Measurements from ENCODE around the gene SLC1A3.

SLC1A3 gene

GRCh38 chr5:36632363-36632664 lies 25.9 kb downstream of the SLC1A3 start:
- no peak for TF ChIP-seq FOXK2 (IDR thresholded peaks at IDR 0.05)
- no peak for TF ChIP-seq L3MBTL2 (conservative IDR thresholded peaks at IDR 0.05)
- no peak for TF ChIP-seq LEF1 (IDR thresholded peaks at IDR 0.05; ENCODE audit: borderline replicate concordance)
- TF ChIP-seq ARNT (IDR thresholded peaks at IDR 0.05) = no peak
- TF ChIP-seq CTBP1 (IDR thresholded peaks at IDR 0.05; ENCODE audit: borderline replicate concordance) = no peak
- no peak for TF ChIP-seq BHLHE40 (IDR thresholded peaks at IDR 0.05; ENCODE audit: borderline replicate concordance)
- TF ChIP-seq TARDBP (IDR thresholded peaks at IDR 0.05) = no peak
- TF ChIP-seq ELF4 (IDR thresholded peaks at IDR 0.05) = no peak
- TF ChIP-seq HDGF (IDR thresholded peaks at IDR 0.05; ENCODE audit: borderline replicate concordance) = no peak
- TF ChIP-seq, protein P1, sequence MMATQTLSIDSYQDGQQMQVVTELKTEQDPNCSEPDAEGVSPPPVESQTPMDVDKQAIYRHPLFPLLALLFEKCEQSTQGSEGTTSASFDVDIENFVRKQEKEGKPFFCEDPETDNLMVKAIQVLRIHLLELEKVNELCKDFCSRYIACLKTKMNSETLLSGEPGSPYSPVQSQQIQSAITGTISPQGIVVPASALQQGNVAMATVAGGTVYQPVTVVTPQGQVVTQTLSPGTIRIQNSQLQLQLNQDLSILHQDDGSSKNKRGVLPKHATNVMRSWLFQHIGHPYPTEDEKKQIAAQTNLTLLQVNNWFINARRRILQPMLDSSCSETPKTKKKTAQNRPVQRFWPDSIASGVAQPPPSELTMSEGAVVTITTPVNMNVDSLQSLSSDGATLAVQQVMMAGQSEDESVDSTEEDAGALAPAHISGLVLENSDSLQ (IDR thresholded peaks at IDR 0.05) = no peak
- TF ChIP-seq FOXA1 (IDR thresholded peaks at IDR 0.05) = no peak
- TF ChIP-seq ZNF384 (IDR thresholded peaks at IDR 0.05) = no peak
- DNase-seq (ENCODE audit: extremely low spot score) = no peak
- ChIA-PET POLR2A (no interaction called here), CTCF (no interaction called here)

GRCh38 chr5:36635721-36636390 lies 29.4 kb downstream of the SLC1A3 start:
- no peak for TF ChIP-seq FOXM1 (IDR thresholded peaks at IDR 0.05; ENCODE audit: borderline replicate concordance)
- CTCF ChIA-PET = no interaction called here
- POLR2A ChIA-PET = no interaction called here
- no peak for DNase-seq (ENCODE audit: extremely low spot score)

- CTCF ChIA-PET = no interaction called here
- DNase-seq (ENCODE audit: extremely low spot score) = no peak
- POLR2A ChIA-PET = no interaction called here
- TF ChIP-seq FOXA1 (IDR thresholded peaks at IDR 0.05) (no peak), SP1 (IDR thresholded peaks at IDR 0.05) (no peak), CTBP1 (IDR thresholded peaks at IDR 0.05; ENCODE audit: borderline replicate concordance) (no peak), L3MBTL2 (conservative IDR thresholded peaks at IDR 0.05) (no peak), BHLHE40 (IDR thresholded peaks at IDR 0.05; ENCODE audit: borderline replicate concordance) (no peak), HDGF (IDR thresholded peaks at IDR 0.05; ENCODE audit: borderline replicate concordance) (no peak), NFRKB (IDR thresholded peaks at IDR 0.05) (no peak), TARDBP (IDR thresholded peaks at IDR 0.05) (no peak), FOXM1 (IDR thresholded peaks at IDR 0.05; ENCODE audit: borderline replicate concordance) (no peak), ELF4 (IDR thresholded peaks at IDR 0.05) (no peak)
- TF ChIP-seq, protein P1 (IDR thresholded peaks at IDR 0.05) = no peak
These were observed 30.7 kb downstream of the SLC1A3 start for GRCh38 chr5:36637101-36637500.

GRCh38 chr5:36637516-36637915 lies 31.1 kb downstream of the SLC1A3 start:
- ChIA-PET POLR2A (no interaction called here), CTCF (no interaction called here)
- no peak for DNase-seq (ENCODE audit: extremely low spot score)
- no peak for TF ChIP-seq BHLHE40 (IDR thresholded peaks at IDR 0.05; ENCODE audit: borderline replicate concordance)
- no peak for TF ChIP-seq ARNT (IDR thresholded peaks at IDR 0.05)
- no peak for TF ChIP-seq HDGF (IDR thresholded peaks at IDR 0.05; ENCODE audit: borderline replicate concordance)
- no peak for TF ChIP-seq CTBP1 (IDR thresholded peaks at IDR 0.05; ENCODE audit: borderline replicate concordance)
- no peak for TF ChIP-seq L3MBTL2 (conservative IDR thresholded peaks at IDR 0.05)

DNA sequence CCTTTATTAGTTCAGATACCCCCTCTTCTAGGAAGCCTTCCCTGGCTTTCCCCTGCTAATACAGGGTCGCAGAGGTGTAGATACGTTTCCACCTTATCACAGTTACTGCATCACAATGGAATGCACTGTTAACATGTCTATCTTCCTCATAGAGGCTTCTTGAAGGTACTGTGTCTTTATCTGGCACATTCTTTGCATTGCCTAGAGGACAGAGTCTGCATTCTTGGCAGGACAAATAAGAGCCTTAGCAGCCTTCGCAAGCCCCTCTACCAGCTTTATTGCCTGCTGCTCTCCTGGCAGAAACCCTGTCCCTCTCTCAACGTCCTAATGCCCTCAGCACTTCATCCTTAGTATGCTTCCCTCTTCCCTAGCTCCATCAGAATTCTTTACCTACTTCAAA lies 31.6 kb downstream of the SLC1A3 start:
- DNase-seq (ENCODE audit: extremely low spot score) = no peak
- TF ChIP-seq FOXM1 (IDR thresholded peaks at IDR 0.05; ENCODE audit: borderline replicate concordance) = no peak
- no peak for TF ChIP-seq HDGF (IDR thresholded peaks at IDR 0.05; ENCODE audit: borderline replicate concordance)
- TF ChIP-seq, protein P1 (IDR thresholded peaks at IDR 0.05) = no peak
- no peak for TF ChIP-seq ARNT (IDR thresholded peaks at IDR 0.05)
- TF ChIP-seq SP1 (IDR thresholded peaks at IDR 0.05) = no peak
- no peak for TF ChIP-seq BHLHE40 (IDR thresholded peaks at IDR 0.05; ENCODE audit: borderline replicate concordance)
- TF ChIP-seq ZNF384 (IDR thresholded peaks at IDR 0.05) = no peak
- TF ChIP-seq SUZ12 (IDR thresholded peaks at IDR 0.05) = no peak
- no peak for TF ChIP-seq FOXK2 (IDR thresholded peaks at IDR 0.05)
- no peak for TF ChIP-seq NFRKB (IDR thresholded peaks at IDR 0.05)
- TF ChIP-seq FOXA1 (IDR thresholded peaks at IDR 0.05) = no peak
- no peak for TF ChIP-seq ELF4 (IDR thresholded peaks at IDR 0.05)
- TF ChIP-seq L3MBTL2 (conservative IDR thresholded peaks at IDR 0.05) = no peak
- TF ChIP-seq TARDBP (IDR thresholded peaks at IDR 0.05) = no peak
- TF ChIP-seq CTBP1 (IDR thresholded peaks at IDR 0.05; ENCODE audit: borderline replicate concordance) = no peak
- no peak for TF ChIP-seq LEF1 (IDR thresholded peaks at IDR 0.05; ENCODE audit: borderline replicate concordance)
- CTCF ChIA-PET = no interaction called here
- POLR2A ChIA-PET = no interaction called here

DNA sequence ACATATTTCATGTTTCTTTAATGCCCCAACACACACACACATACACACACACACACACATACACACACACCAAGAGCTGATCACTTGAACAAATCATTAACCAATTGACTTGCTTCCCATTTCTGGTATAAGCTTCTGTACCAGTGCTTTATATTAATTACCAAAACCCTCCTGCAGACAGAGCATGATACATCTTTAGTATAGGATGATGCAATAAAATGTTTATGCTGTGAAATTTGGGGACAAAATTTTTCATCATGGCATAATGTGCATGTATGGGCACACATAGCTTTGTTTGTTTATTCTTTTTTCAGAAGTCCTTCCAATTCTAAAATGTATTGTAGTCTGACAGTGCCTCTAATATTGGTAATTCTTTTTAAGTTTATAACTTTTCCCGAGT lies 34.5 kb downstream of the SLC1A3 start:
- POLR2A ChIA-PET = interaction anchor here (1.0 to 1.2 kb wide), 2 partner anchors 35 to 50 kb away, joined by 3 read pairs; partner anchors contain the start of gene SLC1A3
- TF ChIP-seq TARDBP (IDR thresholded peaks at IDR 0.05) = no peak
- no peak for TF ChIP-seq BHLHE40 (IDR thresholded peaks at IDR 0.05; ENCODE audit: borderline replicate concordance)
- TF ChIP-seq SP1 (IDR thresholded peaks at IDR 0.05) = no peak
- no peak for TF ChIP-seq L3MBTL2 (conservative IDR thresholded peaks at IDR 0.05)
- no peak for TF ChIP-seq CTBP1 (IDR thresholded peaks at IDR 0.05; ENCODE audit: borderline replicate concordance)
- TF ChIP-seq, protein P1 (IDR thresholded peaks at IDR 0.05) = no peak
- no peak for TF ChIP-seq NFRKB (IDR thresholded peaks at IDR 0.05)
- TF ChIP-seq FOXK2 (IDR thresholded peaks at IDR 0.05) = no peak
- no peak for TF ChIP-seq ARNT (IDR thresholded peaks at IDR 0.05)
- CTCF ChIA-PET = no interaction called here
- no peak for DNase-seq (ENCODE audit: extremely low spot score)
